Raji (cell line): ENCODE data around the gene RNF32.

ENCODE experiments used
- POLR2A ChIP-seq: IDR thresholded peaks from 2 replicates; pipeline ENCODE4 v1.6.1; 2011; ENCODE audit warnings: low read depth, low read length, control low read depth; ENCODE audit not compliant: insufficient read depth

RNF32 gene

DNA sequence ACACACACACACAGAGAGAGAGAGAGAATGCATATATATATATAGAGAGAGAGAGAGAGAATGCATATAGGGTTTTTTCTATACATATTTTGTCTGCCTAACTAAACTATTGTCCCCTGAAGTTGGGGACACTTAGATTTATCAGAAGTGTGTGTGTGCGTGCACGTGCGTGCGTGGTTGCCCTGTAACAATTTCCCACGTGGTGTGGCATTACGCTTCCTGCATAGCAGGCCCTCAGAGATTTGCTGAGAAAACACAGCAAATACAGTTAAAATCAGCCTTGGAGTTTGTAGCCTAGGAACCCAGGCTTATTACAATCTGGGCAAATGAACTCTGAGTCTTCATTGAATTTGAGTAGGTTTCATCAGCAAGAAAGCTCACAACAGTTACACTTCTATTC is 14.7 kb downstream of the RNF32 start:
- TF ChIP-seq POLR2A: no peak

- TF ChIP-seq POLR2A: no peak
Measured at GRCh38 chr7:156655983-156656382, 15.4 kb downstream of the RNF32 start.

GRCh38 chr7:156656598-156656997 is 16.0 kb downstream of the RNF32 start:
- TF ChIP-seq POLR2A: no peak

- TF ChIP-seq POLR2A: no peak
Measured at GRCh38 chr7:156657681-156658080, 17.1 kb downstream of the RNF32 start.

DNA sequence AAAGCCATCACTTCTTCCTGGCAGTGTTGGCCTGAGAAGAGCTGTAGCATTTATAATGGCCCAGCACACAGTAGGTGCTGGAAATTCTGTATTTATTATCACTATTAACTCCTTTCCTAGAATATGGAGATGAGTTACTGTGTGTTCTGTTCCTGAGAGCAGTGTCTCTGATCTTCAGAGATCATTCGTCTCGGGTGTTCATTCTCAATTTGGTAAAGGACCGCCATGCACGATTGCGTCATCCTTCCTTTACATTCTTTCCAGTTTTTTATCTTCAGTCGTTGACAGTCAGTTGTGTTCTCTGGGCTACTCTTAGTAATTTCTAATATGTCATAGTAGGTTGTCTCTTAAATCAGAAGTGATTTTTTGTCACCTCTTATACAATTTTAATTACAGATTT is 18.6 kb downstream of the RNF32 start:
- TF ChIP-seq POLR2A: no peak

DNA sequence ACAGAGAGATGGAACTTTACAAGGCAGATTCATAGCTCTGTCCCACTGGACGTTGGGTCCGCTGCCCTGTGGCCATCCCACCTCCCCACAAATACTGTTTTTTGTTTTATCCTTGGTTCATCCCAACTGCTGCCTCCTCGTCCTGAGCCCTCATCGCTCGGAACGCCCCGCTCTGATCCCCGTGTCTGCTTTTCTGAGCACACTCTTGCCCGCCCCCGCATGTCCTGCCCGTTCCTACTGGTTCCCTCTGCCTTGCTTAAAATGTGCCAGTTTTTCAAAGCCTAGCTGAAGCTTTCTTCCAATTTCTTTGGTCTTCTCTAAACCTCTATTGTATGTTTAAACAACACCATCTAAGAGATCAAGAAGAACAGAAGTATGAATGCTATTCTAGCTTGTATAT is 19.4 kb downstream of the RNF32 start:
- no peak for TF ChIP-seq POLR2A

- TF ChIP-seq POLR2A: no peak
Measured at GRCh38 chr7:156661637-156662036, 21.1 kb downstream of the RNF32 start.

DNA sequence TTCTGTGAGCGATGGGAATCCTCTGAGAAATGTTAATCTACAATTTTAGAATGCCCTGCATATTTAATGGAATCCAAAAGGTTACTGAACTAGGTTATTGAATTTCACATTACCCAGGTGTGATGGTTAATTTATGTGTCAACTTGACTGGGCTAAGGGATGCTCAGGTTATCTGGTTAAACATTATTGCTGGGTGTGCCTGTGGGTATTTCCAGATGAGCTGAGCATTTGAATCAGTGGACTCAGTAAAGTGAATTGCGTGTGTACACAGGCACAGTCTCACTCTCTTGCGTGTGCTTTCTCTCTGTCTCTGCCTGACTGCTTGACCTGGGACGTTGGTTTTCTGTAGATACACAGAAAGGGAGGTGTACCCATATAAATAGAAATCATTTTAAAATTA is 21.7 kb downstream of the RNF32 start:
- no peak for TF ChIP-seq POLR2A

DNA sequence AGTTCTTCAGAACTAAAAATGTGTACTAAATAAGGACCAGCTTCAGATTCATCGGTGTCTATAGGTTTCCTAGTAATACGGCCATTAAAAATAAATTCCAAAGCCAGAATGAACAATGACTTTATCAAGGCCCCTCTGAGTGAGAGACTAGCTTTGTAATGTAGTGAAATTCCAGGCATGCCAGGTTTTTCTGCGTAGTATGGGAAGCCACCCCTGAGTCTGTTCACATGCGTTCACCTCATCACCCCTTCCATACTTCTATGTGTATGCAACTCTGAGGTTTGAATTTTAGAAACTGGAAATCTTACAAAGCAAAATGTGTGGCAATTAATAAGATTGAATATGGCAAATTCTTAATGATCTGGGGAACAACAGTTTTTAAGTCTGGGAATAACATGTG is 24.5 kb downstream of the RNF32 start:
- TF ChIP-seq POLR2A: no peak

- no peak for TF ChIP-seq POLR2A
Measured at GRCh38 chr7:156666368-156667109, 26.0 kb downstream of the RNF32 start.

DNA sequence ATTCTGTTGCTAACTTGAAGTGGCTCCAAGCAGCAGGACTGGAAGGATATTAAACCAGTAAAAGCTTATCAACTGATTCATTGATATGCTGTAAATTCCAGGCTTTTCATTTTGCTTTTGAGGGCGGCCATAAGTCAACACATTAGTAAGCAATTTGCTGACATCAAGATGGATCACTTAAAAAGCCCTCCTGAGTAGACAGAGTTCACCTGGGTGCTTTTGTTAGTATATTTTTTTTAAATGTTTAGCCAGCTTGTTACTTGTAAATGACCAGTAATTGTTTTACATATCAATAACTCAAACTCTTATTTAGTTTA is 26.5 kb downstream of the RNF32 start:
- TF ChIP-seq POLR2A: no peak

GRCh38 chr7:156668130-156668741 is 27.7 kb downstream of the RNF32 start:
- no peak for TF ChIP-seq POLR2A

DNA sequence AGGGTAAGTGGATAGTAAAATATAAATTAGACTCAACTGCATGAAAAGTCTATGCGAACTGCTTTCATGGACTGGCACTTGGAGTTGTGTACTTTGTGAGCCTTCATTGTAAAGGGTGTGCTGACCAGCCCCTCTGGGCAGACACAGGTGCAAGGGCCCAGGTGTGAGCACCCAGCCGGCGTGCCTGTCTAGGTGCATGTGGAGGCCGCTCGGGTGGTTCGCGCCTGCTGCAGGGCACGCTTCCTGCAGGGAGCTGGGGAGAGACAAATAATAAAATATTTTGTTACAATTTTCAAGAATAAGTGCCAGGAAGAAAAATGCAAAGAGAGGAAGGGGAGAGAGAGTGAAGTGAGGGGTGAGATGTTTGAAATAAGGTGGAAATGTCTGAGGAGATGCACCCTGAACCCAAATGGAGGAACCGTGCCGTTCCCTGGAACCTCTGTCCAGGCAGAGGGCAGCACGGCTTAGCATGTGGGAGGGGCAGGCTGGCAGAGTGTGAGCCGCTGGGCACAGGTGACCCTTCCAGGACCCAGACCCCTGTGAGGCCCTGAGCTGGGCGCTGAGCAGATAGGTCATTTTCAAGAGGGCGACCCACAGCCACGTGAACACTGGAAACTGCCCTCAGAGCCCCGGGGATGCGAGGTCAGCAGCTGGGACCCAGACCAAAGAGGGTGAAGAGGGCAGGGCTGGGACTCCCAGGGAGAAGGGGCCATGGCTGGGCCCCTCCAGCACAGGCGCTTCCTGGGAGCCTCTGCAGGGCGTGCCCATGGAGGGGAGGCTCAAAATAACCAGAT is 28.7 kb downstream of the RNF32 start:
- no peak for TF ChIP-seq POLR2A

GRCh38 chr7:156673454-156673853 is 32.9 kb downstream of the RNF32 start:
- no peak for TF ChIP-seq POLR2A

GRCh38 chr7:156673902-156674301 is 33.3 kb downstream of the RNF32 start:
- no peak for TF ChIP-seq POLR2A

DNA sequence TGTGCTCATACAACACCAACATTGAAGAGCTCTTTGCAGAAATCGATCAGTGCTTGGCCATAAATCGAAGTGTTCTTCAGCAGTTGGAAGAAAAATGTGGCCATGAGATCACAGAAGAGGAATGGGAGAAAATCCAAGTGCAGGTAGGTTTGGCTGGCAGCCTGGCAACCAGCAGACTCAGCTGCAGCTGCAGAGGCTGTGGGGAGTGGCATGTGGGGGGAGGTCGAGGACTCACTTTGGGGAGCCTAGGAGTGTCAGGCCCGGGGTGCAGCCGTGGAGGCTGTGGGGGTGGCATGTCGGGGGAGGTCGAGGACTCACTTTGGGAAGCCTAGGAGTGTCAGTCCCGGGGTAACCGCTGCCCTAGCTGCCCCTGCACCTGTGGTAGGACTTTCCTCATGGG is 35.1 kb downstream of the RNF32 start:
- no peak for TF ChIP-seq POLR2A

GRCh38 chr7:156676263-156676662 is 35.7 kb downstream of the RNF32 start:
- no peak for TF ChIP-seq POLR2A
